ENCODE measurements around the gene KSR2.

DNA sequence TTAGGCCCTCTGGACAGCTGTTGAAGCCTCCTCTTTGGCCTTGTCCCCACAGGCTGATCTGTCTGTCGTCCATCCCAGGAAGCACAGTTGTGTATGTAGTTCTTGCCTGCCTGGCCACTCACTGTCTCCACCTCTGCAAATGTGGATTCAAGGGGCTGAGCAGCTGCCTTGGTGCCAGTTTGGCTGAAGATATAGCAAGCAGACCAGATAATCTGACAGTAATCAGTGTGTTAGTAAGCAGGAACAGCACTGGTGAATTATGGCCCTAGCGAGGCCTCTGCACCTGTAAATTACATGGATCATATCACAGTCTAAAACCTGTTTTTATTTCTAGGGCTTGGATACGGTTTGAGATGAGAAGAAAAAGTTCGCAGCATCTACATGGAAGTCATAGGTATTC is 324.8 kb downstream of the KSR2 start:
- no peak for TF ChIP-seq ZNF544 (tag by site-specific recombination; IDR thresholded peaks at IDR 0.05)
- no peak for TF ChIP-seq ZNF274 (IDR thresholded peaks at IDR 0.05; ENCODE audit: low read length)
- no peak for TF ChIP-seq ZNF274 (tag by site-specific recombination; IDR thresholded peaks at IDR 0.05; ENCODE audit: borderline replicate concordance)
- TF ChIP-seq, protein P1, sequence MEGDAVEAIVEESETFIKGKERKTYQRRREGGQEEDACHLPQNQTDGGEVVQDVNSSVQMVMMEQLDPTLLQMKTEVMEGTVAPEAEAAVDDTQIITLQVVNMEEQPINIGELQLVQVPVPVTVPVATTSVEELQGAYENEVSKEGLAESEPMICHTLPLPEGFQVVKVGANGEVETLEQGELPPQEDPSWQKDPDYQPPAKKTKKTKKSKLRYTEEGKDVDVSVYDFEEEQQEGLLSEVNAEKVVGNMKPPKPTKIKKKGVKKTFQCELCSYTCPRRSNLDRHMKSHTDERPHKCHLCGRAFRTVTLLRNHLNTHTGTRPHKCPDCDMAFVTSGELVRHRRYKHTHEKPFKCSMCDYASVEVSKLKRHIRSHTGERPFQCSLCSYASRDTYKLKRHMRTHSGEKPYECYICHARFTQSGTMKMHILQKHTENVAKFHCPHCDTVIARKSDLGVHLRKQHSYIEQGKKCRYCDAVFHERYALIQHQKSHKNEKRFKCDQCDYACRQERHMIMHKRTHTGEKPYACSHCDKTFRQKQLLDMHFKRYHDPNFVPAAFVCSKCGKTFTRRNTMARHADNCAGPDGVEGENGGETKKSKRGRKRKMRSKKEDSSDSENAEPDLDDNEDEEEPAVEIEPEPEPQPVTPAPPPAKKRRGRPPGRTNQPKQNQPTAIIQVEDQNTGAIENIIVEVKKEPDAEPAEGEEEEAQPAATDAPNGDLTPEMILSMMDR (tag by site-specific recombination; IDR thresholded peaks at IDR 0.05) = no peak

Measured in HEK293 (cell line).